Bronchial epithelial cell (primary cell): ENCODE results near the gene KIF22. TPM values are rescaled to one million over a fixed set of nuclear protein-coding genes. Genes with fewer than 3 reads are reported as not detected.
"Not testable (repeated sequence)": the region's sequence is repeated elsewhere in the genome, so short reads cannot be mapped to it uniquely, and the experiment has no call there.

Experiments used
- DNase-seq: peaks from one replicate; pipeline ENCODE4 v3.0.0-alpha.2; 2010; ENCODE audit warnings: low read depth
- FAIRE-seq: peaks from 2 replicates; lab custom pipeline; 2011; peaks lifted over from hg19 to GRCh38; lab: Jason Lieb, UNC
- H3K27me3 ChIP-seq: 2 replicates; pipeline ENCODE4 v1.5.1; 2011; ENCODE audit warnings: low read length; ENCODE audit not compliant: control insufficient read depth, insufficient read depth
- H3K36me3 ChIP-seq: 2 replicates; pipeline ENCODE4 v1.5.1; 2011; ENCODE audit warnings: low read length; ENCODE audit not compliant: control insufficient read depth, insufficient read depth
- H3K4me3 ChIP-seq: 2 replicates; pipeline ENCODE4 v1.5.1; 2011; ENCODE audit warnings: mild to moderate bottlenecking, low read depth, low read length, control low read depth
- CTCF ChIP-seq: IDR thresholded peaks from 2 replicates; pipeline ENCODE4 v1.5.1; 2011; ENCODE audit warnings: mild to moderate bottlenecking, moderate library complexity, low read length, control low read depth, inconsistent platforms; ENCODE audit not compliant: insufficient read depth, severe bottlenecking
- total RNA-seq: library from RNA; depleted of rRNA; stranded (reverse); fragments of >200 nt; gene quantifications from 2 replicates; pipeline ENCODE4 v1.2.1, GENCODE V29; 2014

KIF22 gene
- total RNA-seq, 1 donor from 2014 or later: 11.3 TPM

- Histone ChIP-seq H3K27me3 (no peaks in the 10 kb centered on the region), H3K36me3 (peaks cover 8% of the 10 kb centered on the region), H3K4me3 (no peak overlapping the region)
- no peak for FAIRE-seq
- no peak for TF ChIP-seq CTCF
- DNase-seq: peak; percentile 61
These were observed 34.1 kb downstream of the KIF22 start for GRCh38 chr16:29824589-29825144.

- H3K36me3 ChIP-seq: peaks cover 12% of the 10 kb centered on the region
- peak; percentile 27 for DNase-seq
- no peak overlapping the region for H3K4me3 ChIP-seq
- no peaks in the 10 kb centered on the region for H3K27me3 ChIP-seq
- FAIRE-seq: no peak
- TF ChIP-seq CTCF: no peak
These were observed 34.8 kb downstream of the KIF22 start for GRCh38 chr16:29825145-29826044.

GRCh38 chr16:29826342-29826695, 35.8 kb downstream of the KIF22 start:
- TF ChIP-seq CTCF: no peak
- no peak overlapping the region for H3K4me3 ChIP-seq
- peaks cover 14% of the 10 kb centered on the region for H3K36me3 ChIP-seq
- FAIRE-seq (no peak), DNase-seq (no peak)
- H3K27me3 ChIP-seq: no peaks in the 10 kb centered on the region

- no peak for TF ChIP-seq CTCF
- DNase-seq: no peak
- no peak overlapping the region for H3K4me3 ChIP-seq
- no peaks in the 10 kb centered on the region for H3K27me3 ChIP-seq
- FAIRE-seq: no peak
- H3K36me3 ChIP-seq: peaks cover 31% of the 10 kb centered on the region
These were observed 40.2 kb downstream of the KIF22 start for GRCh38 chr16:29830774-29831173.

GRCh38 chr16:29831490-29831889, 40.9 kb downstream of the KIF22 start:
- Histone ChIP-seq H3K27me3 (no peaks in the 10 kb centered on the region), H3K36me3 (peaks cover 30% of the 10 kb centered on the region), H3K4me3 (no peak overlapping the region)
- FAIRE-seq (no peak), DNase-seq (no peak)
- TF ChIP-seq CTCF: no peak

GRCh38 chr16:29833219-29833618, 42.7 kb downstream of the KIF22 start:
- DNase-seq, H3K4me3 ChIP-seq, FAIRE-seq, H3K27me3 ChIP-seq: not testable (repeated sequence)
- peaks cover 40% of the 10 kb centered on the region for H3K36me3 ChIP-seq
